SK-N-SH (cell line): ENCODE measurements around the gene TP73. TPM values are rescaled to one million over a fixed set of nuclear protein-coding genes. Genes with fewer than 3 reads are reported as not detected.

Experiments used
- CTCF ChIA-PET: fragments of 300-600, 350-600 bp; formaldehyde crosslinking; extraction: SDS; loops from one replicate; lab custom pipeline; 2021; lab: Yijun Ruan, JAX
- POLR2A ChIA-PET: fragments of 350-600 bp; sonication (Branson Sonifier 250); formaldehyde crosslinking; extraction: SDS; loops from one replicate; lab custom pipeline; 2020; ENCODE audit warnings: antibody characterized with exemption, inconsistent platforms; lab: Yijun Ruan, JAX
- DNase-seq: peaks from one replicate; pipeline ENCODE4 v3.0.0; 2012
- H2AFZ ChIP-seq: fragments of 200-600 bp; sonication (generic); 2 replicates; pipeline ENCODE4 v1.8.1; 2016; ENCODE audit warnings: antibody characterized with exemption, mild to moderate bottlenecking, low read depth
- H3F3A ChIP-seq: fragments of 200-600 bp; sonication (generic); replicated peaks from 2 replicates; pipeline ENCODE3; 2016; ENCODE audit warnings: antibody characterized with exemption, mild to moderate bottlenecking; ENCODE audit not compliant: insufficient read depth
- H3K27ac ChIP-seq, 2 experiments: fragments of 200-500 bp in 1 of 2; fragments of 200-600 bp in 1 of 2; sonication (Bioruptor generic) in 1 of 2; sonication (generic), shearing (Covaris generic) in 1 of 2; 2 replicates each; pipeline versions ENCODE4 v1.5.1 to v1.6.1; 2014 to 2016; ENCODE audit warnings: low read depth in 2 of 2, inconsistent platforms in 1 of 2, low read length in 1 of 2, mild to moderate bottlenecking in 1 of 2, mixed read lengths in 1 of 2
- H3K27me3 ChIP-seq: fragments of 200-600 bp; sonication (generic), shearing (Covaris generic); 2 replicates; pipeline ENCODE4 v1.6.1; 2016; ENCODE audit warnings: mixed run types; ENCODE audit not compliant: insufficient read depth
- H3K36me3 ChIP-seq, 2 experiments: fragments of 200-500 bp in 1 of 2; fragments of 200-600 bp in 1 of 2; sonication (Bioruptor generic) in 1 of 2; sonication (generic) in 1 of 2; replicated peaks in 1 of 2; 2 replicates each; pipeline versions ENCODE3 to v1.5.1; 2014 to 2016; ENCODE audit warnings: low read length in 1 of 2, mild to moderate bottlenecking in 1 of 2; ENCODE audit not compliant: insufficient read depth in 2 of 2, control insufficient read depth in 1 of 2
- H3K4me1 ChIP-seq, 2 experiments: fragments of 200-500 bp in 1 of 2; fragments of 200-600 bp in 1 of 2; sonication (Bioruptor generic) in 1 of 2; sonication (generic), shearing (Covaris generic) in 1 of 2; 2 replicates each; pipeline versions ENCODE4 v1.5.1 to v1.6.1; 2014 to 2016; ENCODE audit warnings: low read depth in 1 of 2, low read length in 1 of 2, mixed run types in 1 of 2; ENCODE audit not compliant: insufficient read depth in 2 of 2, control insufficient read depth in 1 of 2
- H3K4me2 ChIP-seq: fragments of 200-600 bp; sonication (generic), shearing (Covaris generic); 2 replicates; pipeline ENCODE4 v1.6.1; 2017; ENCODE audit warnings: mixed run types
- H3K4me3 ChIP-seq, 2 experiments: fragments of 200-500 bp in 1 of 2; fragments of 200-600 bp in 1 of 2; sonication (Bioruptor generic) in 1 of 2; sonication (generic), shearing (Covaris generic) in 1 of 2; 2 replicates each; pipeline versions ENCODE4 v1.5.1 to v1.8.1; 2014 to 2016; ENCODE audit warnings: low read depth in 2 of 2, inconsistent platforms in 1 of 2, low read length in 1 of 2, mild to moderate bottlenecking in 1 of 2, mixed read lengths in 1 of 2, moderate library complexity in 1 of 2
- H3K79me2 ChIP-seq: fragments of 200-600 bp; sonication (generic); 2 replicates; pipeline ENCODE4 v1.8.1; 2017; ENCODE audit warnings: mild to moderate bottlenecking; ENCODE audit not compliant: insufficient read depth
- H3K9ac ChIP-seq: fragments of 200-600 bp; sonication (generic); 2 replicates; pipeline ENCODE4 v1.6.1; 2017; ENCODE audit warnings: mixed run types
- H3K9me2 ChIP-seq: fragments of 200-600 bp; sonication (generic); 2 replicates; pipeline ENCODE4 v1.6.1; 2017; ENCODE audit warnings: mixed run types
- H3K9me3 ChIP-seq: fragments of 200-600 bp; sonication (generic); 2 replicates; pipeline ENCODE4 v1.6.1; 2017; ENCODE audit warnings: mixed run types, mild to moderate bottlenecking, moderate library complexity
- H4K20me1 ChIP-seq: fragments of 200-600 bp; sonication (generic); 2 replicates; pipeline ENCODE4 v1.6.1; 2017; ENCODE audit warnings: mild to moderate bottlenecking, mixed run types; ENCODE audit not compliant: insufficient read depth
- EP300 ChIP-seq, 2 experiments: IDR thresholded peaks; 2 replicates each; pipeline versions ENCODE4 v1.4.0 to v1.6.1; 2012; ENCODE audit warnings: borderline replicate concordance in 1 of 2, low read depth in 1 of 2, low read length in 1 of 2
- FOXJ3 ChIP-seq: sonication (generic); formaldehyde crosslinking; IDR thresholded peaks from 2 replicates; pipeline ENCODE4 v1.5.1; 2020; ENCODE audit warnings: mild to moderate bottlenecking, missing genetic modification reagents
- MEF2A ChIP-seq: IDR thresholded peaks from 2 replicates; pipeline ENCODE4 v1.4.0; 2012; ENCODE audit warnings: low read depth, borderline replicate concordance
- NFIC ChIP-seq: IDR thresholded peaks from 2 replicates; pipeline ENCODE4 v1.4.0; 2012; ENCODE audit warnings: borderline replicate concordance
- POLR2AphosphoS5 ChIP-seq: IDR thresholded peaks from 2 replicates; pipeline ENCODE4 v1.6.1; 2012; ENCODE audit warnings: low read depth, low read length
- RFX5 ChIP-seq: IDR thresholded peaks from 2 replicates; pipeline ENCODE4 v1.6.1; 2012; ENCODE audit warnings: mild to moderate bottlenecking, improper control_type of control experiment, low read length
- SIN3A ChIP-seq: IDR thresholded peaks from 2 replicates; pipeline ENCODE4 v1.6.1; 2012; ENCODE audit warnings: low read depth, mild to moderate bottlenecking, low read length, moderate library complexity, borderline replicate concordance
- YY1 ChIP-seq: IDR thresholded peaks from 2 replicates; pipeline ENCODE4 v1.4.0; 2012; ENCODE audit warnings: low read depth, mild to moderate bottlenecking
- WGBS: methylation state at CpG from one replicate; pipeline ENCODE4 v1.1.6; 2017; ENCODE audit warnings: low lambda C conversion rate; 5-methylcytosine and 5-hydroxymethylcytosine counted together
- polyA plus RNA-seq, 3 experiments: library from polyadenylated mRNA; depleted of rRNA; stranded (reverse); fragments of >200 nt; gene quantifications; 2 replicates each; pipeline ENCODE4 v1.2.3, GENCODE V29; 2012
- TF ChIP-seq, protein P1 (sequence below): IDR thresholded peaks from 2 replicates; pipeline ENCODE4 v1.4.0; 2012; ENCODE audit warnings: low read depth, borderline replicate concordance
- TF ChIP-seq, protein P2 (sequence below): IDR thresholded peaks from 2 replicates; pipeline ENCODE4 v1.6.1; 2012; ENCODE audit warnings: mild to moderate bottlenecking, low read depth, low read length, moderate library complexity
- TF ChIP-seq, protein P3 (sequence below): fragments of 150-350 bp; IDR thresholded peaks from 2 replicates; pipeline ENCODE4 v1.6.1; 2016; ENCODE audit warnings: mild to moderate bottlenecking, low read depth, low read length

TP73 gene
- polyA plus RNA-seq, 1 of the 3 experiments (the other 2 are of a cell fraction), result 0.64 TPM

DNA sequence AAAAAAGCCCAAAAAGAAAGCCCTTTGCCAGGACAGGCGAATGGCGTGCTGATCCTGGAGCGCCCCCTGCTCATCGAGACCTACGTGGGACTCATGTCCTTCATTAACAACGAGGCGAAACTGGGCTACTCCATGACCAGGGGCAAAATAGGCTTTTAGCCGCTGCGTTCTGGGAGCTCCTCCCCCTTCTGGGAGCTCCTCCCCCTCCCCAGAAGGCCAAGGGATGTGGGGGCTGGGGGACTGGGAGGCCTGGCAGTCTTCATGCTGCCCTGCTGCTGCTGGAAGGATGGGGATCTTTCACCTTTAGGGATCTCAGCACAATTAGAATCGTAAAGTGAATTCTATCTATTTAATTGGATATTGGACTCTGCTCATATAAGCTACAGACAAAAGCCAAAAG, 23.9 kb upstream of the TP73 start (continued):
- TF ChIP-seq, protein P1, sequence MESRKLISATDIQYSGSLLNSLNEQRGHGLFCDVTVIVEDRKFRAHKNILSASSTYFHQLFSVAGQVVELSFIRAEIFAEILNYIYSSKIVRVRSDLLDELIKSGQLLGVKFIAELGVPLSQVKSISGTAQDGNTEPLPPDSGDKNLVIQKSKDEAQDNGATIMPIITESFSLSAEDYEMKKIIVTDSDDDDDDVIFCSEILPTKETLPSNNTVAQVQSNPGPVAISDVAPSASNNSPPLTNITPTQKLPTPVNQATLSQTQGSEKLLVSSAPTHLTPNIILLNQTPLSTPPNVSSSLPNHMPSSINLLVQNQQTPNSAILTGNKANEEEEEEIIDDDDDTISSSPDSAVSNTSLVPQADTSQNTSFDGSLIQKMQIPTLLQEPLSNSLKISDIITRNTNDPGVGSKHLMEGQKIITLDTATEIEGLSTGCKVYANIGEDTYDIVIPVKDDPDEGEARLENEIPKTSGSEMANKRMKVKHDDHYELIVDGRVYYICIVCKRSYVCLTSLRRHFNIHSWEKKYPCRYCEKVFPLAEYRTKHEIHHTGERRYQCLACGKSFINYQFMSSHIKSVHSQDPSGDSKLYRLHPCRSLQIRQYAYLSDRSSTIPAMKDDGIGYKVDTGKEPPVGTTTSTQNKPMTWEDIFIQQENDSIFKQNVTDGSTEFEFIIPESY, result no peak
- TF ChIP-seq, protein P2, sequence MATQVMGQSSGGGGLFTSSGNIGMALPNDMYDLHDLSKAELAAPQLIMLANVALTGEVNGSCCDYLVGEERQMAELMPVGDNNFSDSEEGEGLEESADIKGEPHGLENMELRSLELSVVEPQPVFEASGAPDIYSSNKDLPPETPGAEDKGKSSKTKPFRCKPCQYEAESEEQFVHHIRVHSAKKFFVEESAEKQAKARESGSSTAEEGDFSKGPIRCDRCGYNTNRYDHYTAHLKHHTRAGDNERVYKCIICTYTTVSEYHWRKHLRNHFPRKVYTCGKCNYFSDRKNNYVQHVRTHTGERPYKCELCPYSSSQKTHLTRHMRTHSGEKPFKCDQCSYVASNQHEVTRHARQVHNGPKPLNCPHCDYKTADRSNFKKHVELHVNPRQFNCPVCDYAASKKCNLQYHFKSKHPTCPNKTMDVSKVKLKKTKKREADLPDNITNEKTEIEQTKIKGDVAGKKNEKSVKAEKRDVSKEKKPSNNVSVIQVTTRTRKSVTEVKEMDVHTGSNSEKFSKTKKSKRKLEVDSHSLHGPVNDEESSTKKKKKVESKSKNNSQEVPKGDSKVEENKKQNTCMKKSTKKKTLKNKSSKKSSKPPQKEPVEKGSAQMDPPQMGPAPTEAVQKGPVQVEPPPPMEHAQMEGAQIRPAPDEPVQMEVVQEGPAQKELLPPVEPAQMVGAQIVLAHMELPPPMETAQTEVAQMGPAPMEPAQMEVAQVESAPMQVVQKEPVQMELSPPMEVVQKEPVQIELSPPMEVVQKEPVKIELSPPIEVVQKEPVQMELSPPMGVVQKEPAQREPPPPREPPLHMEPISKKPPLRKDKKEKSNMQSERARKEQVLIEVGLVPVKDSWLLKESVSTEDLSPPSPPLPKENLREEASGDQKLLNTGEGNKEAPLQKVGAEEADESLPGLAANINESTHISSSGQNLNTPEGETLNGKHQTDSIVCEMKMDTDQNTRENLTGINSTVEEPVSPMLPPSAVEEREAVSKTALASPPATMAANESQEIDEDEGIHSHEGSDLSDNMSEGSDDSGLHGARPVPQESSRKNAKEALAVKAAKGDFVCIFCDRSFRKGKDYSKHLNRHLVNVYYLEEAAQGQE, result no peak
- TF ChIP-seq SIN3A (no peak), RFX5 (no peak), EP300 (IDR thresholded peaks at IDR 0.05; ENCODE audit: borderline replicate concordance in 1 of 2, low read depth in 1 of 2, low read length in 1 of 2) (peak in 1 of 2 experiments; percentile 38; a peak in 1 of 4 replicates), POLR2AphosphoS5 (no peak), FOXJ3 (no peak)
- TF ChIP-seq, protein P3, sequence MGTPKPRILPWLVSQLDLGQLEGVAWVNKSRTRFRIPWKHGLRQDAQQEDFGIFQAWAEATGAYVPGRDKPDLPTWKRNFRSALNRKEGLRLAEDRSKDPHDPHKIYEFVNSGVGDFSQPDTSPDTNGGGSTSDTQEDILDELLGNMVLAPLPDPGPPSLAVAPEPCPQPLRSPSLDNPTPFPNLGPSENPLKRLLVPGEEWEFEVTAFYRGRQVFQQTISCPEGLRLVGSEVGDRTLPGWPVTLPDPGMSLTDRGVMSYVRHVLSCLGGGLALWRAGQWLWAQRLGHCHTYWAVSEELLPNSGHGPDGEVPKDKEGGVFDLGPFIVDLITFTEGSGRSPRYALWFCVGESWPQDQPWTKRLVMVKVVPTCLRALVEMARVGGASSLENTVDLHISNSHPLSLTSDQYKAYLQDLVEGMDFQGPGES, result no peak

DNA sequence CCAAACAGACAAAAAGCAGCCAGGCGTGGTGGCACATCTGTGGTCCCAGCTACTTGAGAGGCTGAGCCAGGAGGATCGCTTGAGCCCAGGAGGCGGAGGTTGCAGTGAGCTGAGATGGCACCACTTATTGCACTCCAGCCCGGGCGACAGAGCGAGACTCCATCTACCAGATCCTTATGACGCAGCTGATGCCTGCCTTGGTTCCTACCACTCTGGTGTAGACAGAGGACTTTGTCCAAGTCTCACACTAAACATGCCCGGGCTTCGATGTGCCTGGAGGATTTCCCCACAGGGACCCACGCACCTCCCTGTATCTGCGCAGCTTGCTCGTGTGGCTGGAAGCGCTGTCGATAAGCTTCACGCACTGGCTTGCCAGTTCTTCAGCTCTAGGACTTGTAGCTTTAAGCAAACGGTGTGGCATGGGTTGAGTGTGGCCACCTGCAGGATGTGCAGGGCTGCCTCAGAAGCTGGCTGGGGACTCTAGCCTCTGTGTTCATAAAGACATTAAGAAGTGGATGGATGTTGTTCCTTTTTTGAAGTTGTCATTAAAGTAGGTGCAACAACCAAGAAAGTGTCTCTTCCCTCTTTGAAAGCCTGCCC, 22.7 kb upstream of the TP73 start:
- peaks cover 3% of the 10 kb centered on the region for H3F3A ChIP-seq
- TF ChIP-seq MEF2A, result no peak
- no peak for TF ChIP-seq YY1
- no peak for TF ChIP-seq NFIC
- no peak overlapping the region for H3K9ac ChIP-seq
- CTCF ChIA-PET, result interaction anchor here (0.8 to 5.2 kb wide), 14 partner anchors 10 to 177 kb away, joined by 3 to 32 read pairs (median 6); partner anchors contain the start of genes ARHGEF16, TP73 and WRAP73
- no peaks in the 10 kb centered on the region for H3K27me3 ChIP-seq
- no peak for DNase-seq
- no peak overlapping the region for H3K27ac ChIP-seq
- H3K9me2 ChIP-seq, result no peaks in the 10 kb centered on the region
- POLR2A ChIA-PET, result interaction anchor here (0.5 to 2.1 kb wide), 3 partner anchors 19 to 1965 kb away, joined by 3 to 6 read pairs (median 4); no protein-coding TSS in a partner anchor
- no peaks in the 10 kb centered on the region for H4K20me1 ChIP-seq
- H3K4me3 ChIP-seq, result no peak overlapping the region
- H3K4me1 ChIP-seq, result peaks cover 0 to 25% of the 10 kb centered on the region in 2 experiments; a peak in 2 of 4 replicates
- H3K36me3 ChIP-seq, result peaks cover 9 to 66% of the 10 kb centered on the region in 2 experiments
- 98% methylated on average over 9 of the region's 16 CpGs for WGBS
- H3K4me2 ChIP-seq, result no peak overlapping the region
- H2AFZ ChIP-seq, result no peak overlapping the region
- H3K9me3 ChIP-seq, result no peaks in the 10 kb centered on the region
- H3K79me2 ChIP-seq, result peaks cover 12% of the 10 kb centered on the region
